SIG-M5 treated with dmso at 0.1 percent for 504 hours (cell line): ENCODE data around the gene CD300C.
A peak's percentile ranks its signal among the peaks of the same experiment; 100 is the strongest.
"Not testable (repeated sequence)": the region's sequence is repeated elsewhere in the genome, so short reads cannot be mapped to it uniquely, and the experiment has no call there.

Source experiments
- DNase-seq: peaks from one replicate; lab custom pipeline; 2025; ENCODE audit not compliant: unreplicated experiment; lab: John Stamatoyannopoulos, UW

Gene CD300C

DNA sequence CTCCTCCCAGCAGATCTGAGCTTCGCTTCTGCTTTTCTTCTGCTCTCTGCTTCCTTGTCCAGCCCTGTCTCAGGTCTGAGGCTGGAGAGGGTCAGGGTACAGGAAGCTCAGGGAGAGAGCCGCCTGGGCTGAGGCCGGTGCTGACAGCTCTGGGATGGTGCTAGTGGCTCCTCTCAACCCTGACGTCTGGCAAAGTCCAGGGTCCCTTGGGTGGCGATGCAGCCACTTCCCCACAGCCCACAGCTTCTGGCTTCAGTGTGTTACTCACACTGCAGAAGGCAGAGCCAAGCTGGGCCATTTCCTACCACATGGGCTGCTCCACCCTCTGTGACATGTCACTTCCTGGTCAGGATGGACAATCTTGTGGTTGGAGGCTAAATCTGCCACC is at the start of gene CD300C:
TSS of gene CD300C (minus strand) at position 273 of the 388 bp plus-strand sequence. CDS start 333 bp downstream, outside the sequence.
- peak; percentile 41 for DNase-seq

- DNase-seq, result no peak
Measured at GRCh38 chr17:74595037-74595750, 49.3 kb upstream of the CD300C start.

DNA sequence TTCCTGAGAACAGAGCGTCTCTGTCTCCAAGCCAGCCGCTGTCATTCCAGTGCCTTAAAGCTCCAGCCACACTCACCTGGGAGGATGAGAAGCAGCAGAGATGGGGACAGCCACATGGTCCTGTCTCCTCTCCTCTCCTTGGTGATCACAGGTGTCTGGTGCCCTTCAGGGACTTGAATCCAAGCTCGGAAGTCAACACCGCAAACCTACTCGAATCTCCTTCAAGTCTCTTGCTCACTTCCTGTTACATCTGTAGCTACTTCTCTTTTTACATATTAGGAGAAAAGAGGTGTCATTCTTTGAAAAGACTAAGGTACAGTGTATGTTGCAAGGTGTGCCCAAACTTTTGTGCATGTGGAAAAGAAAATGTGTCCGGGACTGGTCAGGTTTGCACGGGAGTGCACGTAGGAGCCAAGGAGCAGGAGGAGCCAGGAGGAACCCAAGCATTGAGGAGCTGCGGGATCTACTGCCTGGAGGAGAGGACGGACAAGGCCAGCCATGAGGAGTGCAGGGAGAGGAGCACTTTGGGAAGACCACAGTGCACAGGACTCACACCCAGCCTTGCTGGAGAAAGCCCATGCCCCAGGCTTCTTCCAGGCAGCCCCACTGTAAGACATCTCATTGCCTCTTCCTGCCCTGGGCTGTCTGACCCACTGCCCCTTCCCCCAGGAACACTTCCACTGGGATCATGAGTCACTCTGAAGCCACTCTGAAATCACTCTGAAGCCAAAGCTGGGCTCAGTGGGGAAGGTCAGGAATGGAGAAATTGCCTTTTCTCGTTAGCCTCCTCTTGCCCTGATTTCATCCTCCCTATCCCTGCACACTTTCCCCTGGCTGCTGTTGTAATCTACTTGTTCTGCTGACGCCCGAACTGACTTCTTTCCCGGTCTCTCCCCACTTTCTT is 46.4 kb upstream of the CD300C start, which contains the start of gene CD300LD:
TSS of gene CD300LD (minus strand) at position 197 of the 904 bp plus-strand sequence. CDS start at position 116, 81 bp downstream.
- DNase-seq, result peak; percentile 51

DNA sequence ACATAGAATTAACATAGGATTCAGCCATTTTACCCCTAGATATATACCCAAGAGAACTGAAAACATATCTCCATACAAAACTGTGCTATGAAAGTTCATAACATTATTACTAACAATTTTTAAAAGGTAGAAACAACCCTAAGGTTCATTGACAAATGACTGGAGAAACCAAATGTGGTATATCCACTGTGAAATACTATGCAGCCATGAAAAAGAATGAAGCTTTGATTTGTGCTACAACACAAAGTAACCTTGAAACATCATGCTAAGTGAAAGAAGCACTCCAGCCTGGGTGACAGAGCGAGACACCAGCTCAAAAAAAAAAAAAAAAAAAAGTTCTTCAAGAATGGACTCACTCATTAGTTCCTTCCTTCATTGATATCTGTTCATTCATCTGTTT is 45.6 kb upstream of the CD300C start:
- no peak for DNase-seq

DNA sequence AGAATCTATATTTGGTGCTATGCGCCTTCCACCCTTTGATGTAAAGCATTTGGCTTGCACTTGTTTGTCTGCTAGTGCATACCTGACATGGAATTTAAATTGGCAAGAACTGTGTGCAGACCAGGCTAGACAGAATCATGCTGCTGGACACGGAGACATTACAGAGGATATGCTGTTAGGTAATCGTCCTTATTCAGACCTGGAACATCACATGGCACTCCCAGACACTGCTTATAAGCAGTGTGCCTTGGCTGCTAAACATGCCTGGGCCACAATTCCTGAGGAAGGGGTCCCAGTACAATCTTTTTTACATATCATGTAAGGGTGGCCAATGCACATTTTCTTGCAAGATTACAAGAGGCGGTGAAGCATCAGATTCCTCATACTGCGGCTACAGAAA is 39.8 kb upstream of the CD300C start:
- no peak for DNase-seq

DNA sequence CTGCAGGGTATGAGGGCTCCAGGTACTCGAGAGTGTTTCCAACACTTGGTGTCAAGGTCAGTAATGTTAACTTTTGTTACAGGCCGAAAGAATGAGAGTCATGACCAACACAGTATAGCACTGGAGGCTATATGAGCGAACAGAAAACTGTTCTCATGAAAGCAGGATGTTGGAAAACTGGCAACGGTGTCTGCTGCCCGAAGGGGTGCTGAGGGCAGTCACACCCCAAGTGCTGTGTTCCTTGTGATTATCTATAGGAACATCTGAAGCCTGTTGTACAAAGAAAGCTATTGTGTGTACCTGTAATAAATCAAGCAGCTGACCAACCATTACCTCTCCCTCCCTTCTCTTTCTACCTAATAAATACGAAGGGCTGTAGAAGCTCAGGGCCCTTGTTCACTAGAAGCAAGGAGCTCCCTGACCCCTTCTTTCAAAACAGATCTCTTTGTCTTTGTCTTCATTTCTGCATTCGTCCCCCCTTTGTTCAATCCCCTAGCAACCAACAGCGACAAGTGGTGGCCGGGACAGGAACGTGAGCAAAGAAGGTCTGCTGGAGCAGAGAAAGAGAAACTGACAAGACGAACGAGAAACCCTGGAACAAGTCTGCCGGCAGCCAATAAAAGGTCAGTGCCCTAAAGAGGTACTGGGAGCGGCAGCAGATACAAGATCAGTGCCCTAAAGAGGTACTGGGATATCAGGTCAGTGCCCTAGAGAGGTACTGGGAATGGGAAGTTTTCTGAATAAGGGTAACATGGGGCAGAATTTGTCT is 38.6 kb upstream of the CD300C start:
- DNase-seq, result no peak

DNA sequence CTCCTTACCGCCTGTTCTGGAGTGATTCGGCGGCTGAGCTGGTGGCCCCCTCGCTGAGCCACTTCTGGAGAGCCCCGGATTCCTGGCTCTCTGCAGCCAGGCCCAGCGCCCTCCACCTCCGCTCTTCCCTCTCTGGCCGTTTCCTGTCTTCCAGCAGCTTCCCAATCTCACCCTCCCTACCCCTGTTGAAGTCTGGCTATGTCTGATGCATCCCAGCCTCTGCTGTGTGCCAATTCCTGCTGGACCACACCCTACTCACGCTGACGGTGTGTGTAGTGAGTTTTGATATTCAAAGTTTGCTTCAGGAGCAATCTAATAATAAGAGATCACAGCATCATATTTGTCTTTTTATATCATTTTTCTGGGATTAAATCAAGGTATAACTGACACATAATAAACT is 36.7 kb upstream of the CD300C start:
- DNase-seq, result no peak

GRCh38 chr17:74579900-74580299 is 34.0 kb upstream of the CD300C start:
- DNase-seq, result no peak

DNA sequence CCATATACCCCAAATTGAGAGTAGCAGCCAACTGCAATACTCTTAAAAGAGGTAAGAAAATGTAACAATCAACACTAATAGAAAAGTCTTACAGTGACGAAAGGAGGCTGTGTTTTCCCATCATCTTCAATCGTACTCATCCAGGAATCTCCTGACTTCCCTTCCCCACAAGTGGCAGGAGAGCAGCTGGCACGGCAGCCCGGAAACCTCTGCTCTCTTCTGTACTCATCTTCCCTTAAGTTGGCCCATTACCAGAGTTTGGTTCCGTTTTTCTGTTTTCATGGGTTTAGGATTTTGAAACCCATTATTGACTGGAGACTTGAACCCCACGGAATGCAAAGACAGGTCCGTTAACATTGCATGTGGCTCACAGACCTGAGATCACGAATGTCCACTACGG is 33.1 kb upstream of the CD300C start:
- no peak for DNase-seq

- DNase-seq, result no peak
Measured at GRCh38 chr17:74574489-74575142, 28.7 kb upstream of the CD300C start.

DNA sequence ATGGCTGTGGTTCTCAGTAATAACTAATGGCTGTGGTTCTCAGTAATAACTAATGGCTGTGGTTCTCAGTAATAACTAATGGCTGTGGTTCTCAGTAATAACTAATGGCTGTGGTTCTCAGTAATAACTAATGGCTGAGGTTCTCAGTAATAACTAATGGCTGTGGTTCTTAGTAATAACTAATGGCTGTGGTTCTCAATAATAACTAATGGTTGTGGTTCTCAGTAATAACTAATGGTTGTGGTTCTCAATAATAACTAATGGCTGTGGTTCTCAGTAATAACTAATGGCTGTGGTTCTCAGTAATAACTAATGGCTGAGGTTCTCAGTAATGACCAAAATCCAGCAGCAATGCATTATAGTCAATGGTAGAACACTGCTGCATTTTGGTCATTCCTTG is 27.7 kb upstream of the CD300C start:
- not testable (repeated sequence) for DNase-seq

- no peak for DNase-seq
Measured at GRCh38 chr17:74573169-74573568, 27.3 kb upstream of the CD300C start.

GRCh38 chr17:74571621-74572270 is 25.8 kb upstream of the CD300C start:
- no peak for DNase-seq

GRCh38 chr17:74569020-74570003 is 23.4 kb upstream of the CD300C start:
- DNase-seq, result peak; percentile 93

DNA sequence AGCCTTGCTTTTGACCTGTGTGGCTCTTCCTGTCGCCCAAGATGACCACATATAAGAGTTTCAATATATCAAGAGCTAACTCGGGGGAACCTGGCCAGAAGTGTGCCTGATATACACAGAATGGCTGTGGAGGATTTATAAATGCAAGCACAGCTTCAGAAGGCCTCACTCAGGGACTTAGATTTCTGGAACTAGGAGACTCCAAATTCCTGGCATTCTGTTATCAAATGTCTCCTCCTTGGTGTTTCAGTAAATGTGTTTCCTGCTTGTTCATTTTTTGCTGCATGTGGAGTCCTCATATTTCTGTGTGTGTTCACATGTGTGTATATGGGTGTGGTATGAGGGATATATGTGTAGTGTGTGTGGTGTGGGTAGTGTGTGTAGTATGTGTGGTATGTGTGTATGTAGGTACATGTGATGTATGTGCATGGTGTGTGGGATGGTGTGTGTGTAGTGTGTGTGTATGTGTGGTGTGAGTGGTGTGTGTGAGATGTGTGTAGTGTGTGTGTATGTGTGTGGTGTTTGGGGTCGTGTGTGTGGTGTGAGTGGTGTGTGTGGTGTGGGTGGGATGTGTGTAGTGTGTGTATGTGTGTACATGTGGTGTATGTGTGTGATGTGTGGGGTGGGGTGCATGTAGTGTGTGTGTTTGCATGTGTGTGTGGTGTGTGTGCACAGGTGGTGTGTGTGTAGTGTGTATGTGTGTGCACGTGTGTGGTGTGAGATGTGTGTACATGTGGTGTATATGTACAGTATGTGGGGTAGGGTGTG is 22.4 kb upstream of the CD300C start:
- no peak for DNase-seq

- DNase-seq, result peak; percentile 50
Measured at GRCh38 chr17:74567397-74567796, 21.5 kb upstream of the CD300C start, which contains the start of gene CD300H. Gene CD300H, minus strand, starts transcription at chr17:74567509.

GRCh38 chr17:74566132-74566753 is 20.3 kb upstream of the CD300C start:
- DNase-seq, result peak; percentile 47

GRCh38 chr17:74565126-74565525 is 19.2 kb upstream of the CD300C start:
- DNase-seq, result no peak
